Esophagus squamous epithelium (tissue), 4 donors: ENCODE results near the gene AHRR.

Experiments
- CTCF ChIP-seq, 6 experiments: fragments of 450-650 bp in 4 of 6; fragments of 200-600 bp in 2 of 6; sonication (generic) in 2 of 6; IDR thresholded peaks; one replicate each; pipeline ENCODE4 v1.5.1; 2016 to 2019; ENCODE audit warnings: antibody characterized with exemption in 6 of 6, mild to moderate bottlenecking in 4 of 6, moderate library complexity in 4 of 6
- POLR2A ChIP-seq, 4 donors: fragments of 450-650 bp; IDR thresholded peaks; one replicate each; pipeline ENCODE4 v1.6.1; 2017; ENCODE audit warnings: antibody characterized with exemption in 4 of 4, mild to moderate bottlenecking in 4 of 4, moderate library complexity in 3 of 4

DNA sequence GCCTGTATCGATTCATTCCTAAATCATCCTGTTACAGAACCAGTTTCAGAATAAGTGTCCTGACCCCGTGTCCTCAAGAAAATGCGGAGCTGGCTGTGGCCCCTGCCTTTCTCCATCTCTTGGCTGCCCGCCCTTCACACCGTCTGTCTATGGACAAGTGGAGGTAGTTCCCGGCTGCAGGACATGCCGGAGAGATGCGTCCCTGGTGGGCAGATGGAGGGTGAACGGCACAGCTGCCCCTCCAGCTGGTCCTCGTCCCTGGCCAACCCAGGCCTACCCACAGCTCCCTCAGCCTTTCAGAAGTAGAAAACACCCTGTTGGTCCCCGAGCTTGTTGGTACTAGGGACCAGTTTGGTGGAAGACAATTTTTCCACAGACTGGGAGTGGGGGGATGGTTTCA, 106.7 kb downstream of the AHRR start:
- TF ChIP-seq CTCF (IDR thresholded peaks at IDR 0.05) (no peak), POLR2A (IDR thresholded peaks at IDR 0.05) (no peak)
